ENCODE measurements around the gene GPX4. TPM values are rescaled to one million over a fixed set of nuclear protein-coding genes. Genes with fewer than 3 reads are reported as not detected.
A peak's percentile ranks its signal among the peaks of the same experiment; 100 is the strongest.

Gene GPX4
- total and polyA plus RNA-seq, 2 of the 13 experiments (the other 11 are each of a cell fraction or from before 2014, with no cell fraction given), result 535 to 613 TPM

GRCh38 chr19:1097810-1098176 lies 6.0 kb upstream of the GPX4 start (continued):
- TF ChIP-seq ZNF574 (CRISPR knock-in tag; IDR thresholded peaks at IDR 0.05) (no peak; the same call in 1 of the 2 replicates), FIP1L1 (IDR thresholded peaks at IDR 0.05; ENCODE audit: borderline replicate concordance, insufficient read depth, low read depth, low read length) (no peak), ZNF33A (CRISPR knock-in tag; IDR thresholded peaks at IDR 0.05; ENCODE audit: borderline replicate concordance) (no peak), GTF3A (CRISPR knock-in tag; conservative IDR thresholded peaks at IDR 0.05) (no peak), THAP8 (CRISPR knock-in tag; IDR thresholded peaks at IDR 0.05; ENCODE audit: borderline replicate concordance) (no peak), ZNF879 (CRISPR knock-in tag; IDR thresholded peaks at IDR 0.05) (no peak), ZNF7 (CRISPR knock-in tag; IDR thresholded peaks at IDR 0.05) (no peak), ZNF264 (CRISPR knock-in tag; IDR thresholded peaks at IDR 0.05) (0 out of 2 replicates have a peak, but pooled peaks have one; percentile 52), NRL (CRISPR knock-in tag; IDR thresholded peaks at IDR 0.05; ENCODE audit: borderline replicate concordance) (no peak), ELF3 (CRISPR knock-in tag; IDR thresholded peaks at IDR 0.05) (peak; percentile 39; the same call in 1 of the 2 replicates), BRCA1 (CRISPR knock-in tag; IDR thresholded peaks at IDR 0.05) (no peak), ZNF564 (CRISPR knock-in tag; IDR thresholded peaks at IDR 0.05) (no peak), NFKBIZ (CRISPR knock-in tag; IDR thresholded peaks at IDR 0.05) (no peak), ZNF543 (CRISPR knock-in tag; IDR thresholded peaks at IDR 0.05) (no peak)
- TF ChIP-seq, protein P1, sequence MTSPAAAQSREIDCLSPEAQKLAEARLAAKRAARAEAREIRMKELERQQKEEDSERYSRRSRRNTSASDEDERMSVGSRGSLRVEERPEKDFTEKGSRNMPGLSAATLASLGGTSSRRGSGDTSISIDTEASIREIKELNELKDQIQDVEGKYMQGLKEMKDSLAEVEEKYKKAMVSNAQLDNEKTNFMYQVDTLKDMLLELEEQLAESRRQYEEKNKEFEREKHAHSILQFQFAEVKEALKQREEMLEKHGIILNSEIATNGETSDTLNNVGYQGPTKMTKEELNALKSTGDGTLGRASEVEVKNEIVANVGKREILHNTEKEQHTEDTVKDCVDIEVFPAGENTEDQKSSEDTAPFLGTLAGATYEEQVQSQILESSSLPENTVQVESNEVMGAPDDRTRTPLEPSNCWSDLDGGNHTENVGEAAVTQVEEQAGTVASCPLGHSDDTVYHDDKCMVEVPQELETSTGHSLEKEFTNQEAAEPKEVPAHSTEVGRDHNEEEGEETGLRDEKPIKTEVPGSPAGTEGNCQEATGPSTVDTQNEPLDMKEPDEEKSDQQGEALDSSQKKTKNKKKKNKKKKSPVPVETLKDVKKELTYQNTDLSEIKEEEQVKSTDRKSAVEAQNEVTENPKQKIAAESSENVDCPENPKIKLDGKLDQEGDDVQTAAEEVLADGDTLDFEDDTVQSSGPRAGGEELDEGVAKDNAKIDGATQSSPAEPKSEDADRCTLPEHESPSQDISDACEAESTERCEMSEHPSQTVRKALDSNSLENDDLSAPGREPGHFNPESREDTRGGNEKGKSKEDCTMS (CRISPR knock-in tag; conservative IDR thresholded peaks at IDR 0.05), result no peak
- TF ChIP-seq, protein P2, sequence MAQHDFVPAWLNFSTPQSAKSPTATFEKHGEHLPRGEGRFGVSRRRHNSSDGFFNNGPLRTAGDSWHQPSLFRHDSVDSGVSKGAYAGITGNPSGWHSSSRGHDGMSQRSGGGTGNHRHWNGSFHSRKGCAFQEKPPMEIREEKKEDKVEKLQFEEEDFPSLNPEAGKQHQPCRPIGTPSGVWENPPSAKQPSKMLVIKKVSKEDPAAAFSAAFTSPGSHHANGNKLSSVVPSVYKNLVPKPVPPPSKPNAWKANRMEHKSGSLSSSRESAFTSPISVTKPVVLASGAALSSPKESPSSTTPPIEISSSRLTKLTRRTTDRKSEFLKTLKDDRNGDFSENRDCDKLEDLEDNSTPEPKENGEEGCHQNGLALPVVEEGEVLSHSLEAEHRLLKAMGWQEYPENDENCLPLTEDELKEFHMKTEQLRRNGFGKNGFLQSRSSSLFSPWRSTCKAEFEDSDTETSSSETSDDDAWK (CRISPR knock-in tag; IDR thresholded peaks at IDR 0.05), result no peak
- TF ChIP-seq, protein P3, sequence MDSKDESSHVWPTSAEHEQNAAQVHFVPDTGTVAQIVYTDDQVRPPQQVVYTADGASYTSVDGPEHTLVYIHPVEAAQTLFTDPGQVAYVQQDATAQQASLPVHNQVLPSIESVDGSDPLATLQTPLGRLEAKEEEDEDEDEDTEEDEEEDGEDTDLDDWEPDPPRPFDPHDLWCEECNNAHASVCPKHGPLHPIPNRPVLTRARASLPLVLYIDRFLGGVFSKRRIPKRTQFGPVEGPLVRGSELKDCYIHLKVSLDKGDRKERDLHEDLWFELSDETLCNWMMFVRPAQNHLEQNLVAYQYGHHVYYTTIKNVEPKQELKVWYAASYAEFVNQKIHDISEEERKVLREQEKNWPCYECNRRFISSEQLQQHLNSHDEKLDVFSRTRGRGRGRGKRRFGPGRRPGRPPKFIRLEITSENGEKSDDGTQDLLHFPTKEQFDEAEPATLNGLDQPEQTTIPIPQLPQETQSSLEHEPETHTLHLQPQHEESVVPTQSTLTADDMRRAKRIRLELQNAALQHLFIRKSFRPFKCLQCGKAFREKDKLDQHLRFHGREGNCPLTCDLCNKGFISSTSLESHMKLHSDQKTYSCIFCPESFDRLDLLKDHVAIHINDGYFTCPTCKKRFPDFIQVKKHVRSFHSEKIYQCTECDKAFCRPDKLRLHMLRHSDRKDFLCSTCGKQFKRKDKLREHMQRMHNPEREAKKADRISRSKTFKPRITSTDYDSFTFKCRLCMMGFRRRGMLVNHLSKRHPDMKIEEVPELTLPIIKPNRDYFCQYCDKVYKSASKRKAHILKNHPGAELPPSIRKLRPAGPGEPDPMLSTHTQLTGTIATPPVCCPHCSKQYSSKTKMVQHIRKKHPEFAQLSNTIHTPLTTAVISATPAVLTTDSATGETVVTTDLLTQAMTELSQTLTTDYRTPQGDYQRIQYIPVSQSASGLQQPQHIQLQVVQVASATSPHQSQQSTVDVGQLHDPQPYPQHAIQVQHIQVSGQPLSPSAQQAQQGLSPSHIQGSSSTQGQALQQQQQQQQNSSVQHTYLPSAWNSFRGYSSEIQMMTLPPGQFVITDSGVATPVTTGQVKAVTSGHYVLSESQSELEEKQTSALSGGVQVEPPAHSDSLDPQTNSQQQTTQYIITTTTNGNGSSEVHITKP (CRISPR knock-in tag; IDR thresholded peaks at IDR 0.05; ENCODE audit: low read depth), result no peak
- TF ChIP-seq, protein P4, sequence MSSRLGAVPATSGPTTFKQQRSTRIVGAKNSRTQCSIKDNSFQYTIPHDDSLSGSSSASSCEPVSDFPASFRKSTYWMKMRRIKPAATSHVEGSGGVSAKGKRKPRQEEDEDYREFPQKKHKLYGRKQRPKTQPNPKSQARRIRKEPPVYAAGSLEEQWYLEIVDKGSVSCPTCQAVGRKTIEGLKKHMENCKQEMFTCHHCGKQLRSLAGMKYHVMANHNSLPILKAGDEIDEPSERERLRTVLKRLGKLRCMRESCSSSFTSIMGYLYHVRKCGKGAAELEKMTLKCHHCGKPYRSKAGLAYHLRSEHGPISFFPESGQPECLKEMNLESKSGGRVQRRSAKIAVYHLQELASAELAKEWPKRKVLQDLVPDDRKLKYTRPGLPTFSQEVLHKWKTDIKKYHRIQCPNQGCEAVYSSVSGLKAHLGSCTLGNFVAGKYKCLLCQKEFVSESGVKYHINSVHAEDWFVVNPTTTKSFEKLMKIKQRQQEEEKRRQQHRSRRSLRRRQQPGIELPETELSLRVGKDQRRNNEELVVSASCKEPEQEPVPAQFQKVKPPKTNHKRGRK (CRISPR knock-in tag; IDR thresholded peaks at IDR 0.05), result no peak
